Neural cell (in vitro differentiated cells): ENCODE data around the gene HS3ST3B1. TPM values are rescaled to one million over a fixed set of nuclear protein-coding genes. Genes with fewer than 3 reads are reported as not detected.

ENCODE experiments used
- H2AFZ ChIP-seq: fragments of 200-600, 300-800 bp; sonication (generic), shearing (Covaris generic); 2 replicates; pipeline ENCODE4 v1.6.0; 2014; ENCODE audit warnings: low read depth, mild to moderate bottlenecking, antibody characterized with exemption, low read length, moderate library complexity
- H3F3A ChIP-seq: fragments of 200-600 bp; shearing (Covaris generic); 2 replicates; pipeline ENCODE4 v1.6.1; 2016; ENCODE audit warnings: mild to moderate bottlenecking, moderate library complexity, mixed read lengths, antibody characterized with exemption, low read length; ENCODE audit not compliant: insufficient read depth, poor library complexity, severe bottlenecking
- H3K27ac ChIP-seq: fragments of 200-600, 300-800 bp; sonication (generic), shearing (Covaris generic); 2 replicates; pipeline ENCODE4 v1.5.1; 2014; ENCODE audit warnings: mild to moderate bottlenecking, low read length, moderate library complexity
- H3K27me3 ChIP-seq: fragments of 300-800, 200-600 bp; sonication (generic), shearing (Covaris generic); 2 replicates; pipeline ENCODE4 v1.6.0; 2014; ENCODE audit warnings: mild to moderate bottlenecking, low read depth, low read length, moderate library complexity; ENCODE audit not compliant: insufficient read depth
- H3K36me3 ChIP-seq: fragments of 300-800, 200-600 bp; sonication (generic), shearing (Covaris generic); 2 replicates; pipeline ENCODE4 v1.5.1; 2014; ENCODE audit warnings: mild to moderate bottlenecking, antibody characterized with exemption, low read length, moderate library complexity; ENCODE audit not compliant: insufficient read depth
- H3K4me2 ChIP-seq: fragments of 300-800, 200-600 bp; sonication (generic), shearing (Covaris generic); 2 replicates; pipeline ENCODE4 v1.6.0; 2014; ENCODE audit warnings: mild to moderate bottlenecking, low read length
- H3K4me3 ChIP-seq: fragments of 300-800, 200-600 bp; sonication (generic), shearing (Covaris generic); 2 replicates; pipeline ENCODE4 v1.5.1; 2014; ENCODE audit warnings: mild to moderate bottlenecking, low read length, moderate library complexity
- H3K79me2 ChIP-seq: fragments of 200-600 bp; shearing (Covaris generic); replicated peaks from 2 replicates; pipeline ENCODE4 v1.6.0; 2014; ENCODE audit warnings: mild to moderate bottlenecking, low read length, moderate library complexity; ENCODE audit not compliant: insufficient read depth
- H3K9ac ChIP-seq: fragments of 300-800, 200-600 bp; sonication (generic), shearing (Covaris generic); 2 replicates; pipeline ENCODE4 v1.6.1; 2016; ENCODE audit warnings: mild to moderate bottlenecking, low read length, mixed read lengths
- H3K9me2 ChIP-seq: fragments of 200-600 bp; shearing (Covaris generic); 2 replicates; pipeline ENCODE4 v1.6.1; 2016; ENCODE audit warnings: mild to moderate bottlenecking, low read length, mixed read lengths; ENCODE audit not compliant: insufficient read depth
- H3K9me3 ChIP-seq: fragments of 200-600, 300-800 bp; sonication (generic), shearing (Covaris generic); 2 replicates; pipeline ENCODE4 v1.6.1; 2016; ENCODE audit warnings: mild to moderate bottlenecking, mixed run types, low read length, moderate library complexity, mixed read lengths
- H4K20me1 ChIP-seq: fragments of 200-600 bp; shearing (Covaris generic); 2 replicates; pipeline ENCODE4 v1.6.1; 2016; ENCODE audit warnings: mild to moderate bottlenecking, mixed run types; ENCODE audit not compliant: insufficient read depth
- EP300 ChIP-seq: fragments of 450-650 bp; conservative IDR thresholded peaks from 2 replicates; pipeline ENCODE4 v1.6.1; 2014; ENCODE audit warnings: antibody characterized with exemption, mild to moderate bottlenecking, moderate library complexity; ENCODE audit not compliant: poor library complexity, severe bottlenecking
- EZH2 ChIP-seq: fragments of 200-600, 300-800 bp; shearing (Covaris generic), sonication (generic); IDR thresholded peaks from 2 replicates; pipeline ENCODE4 v1.6.1; 2014; ENCODE audit warnings: antibody characterized with exemption, low read length, borderline replicate concordance, mild to moderate bottlenecking; ENCODE audit not compliant: insufficient read depth, poor library complexity, severe bottlenecking
- MXI1 ChIP-seq: fragments of 450-650 bp; conservative IDR thresholded peaks from 2 replicates; pipeline ENCODE4 v1.6.1; 2014; ENCODE audit warnings: antibody characterized with exemption, mild to moderate bottlenecking; ENCODE audit not compliant: poor library complexity, severe bottlenecking
- POLR2AphosphoS5 ChIP-seq: IDR thresholded peaks from 2 replicates; pipeline ENCODE4 v1.6.1; 2012
- RAD21 ChIP-seq: fragments of 450-650 bp; conservative IDR thresholded peaks from 2 replicates; pipeline ENCODE4 v1.6.1; 2014; ENCODE audit warnings: antibody characterized with exemption, mild to moderate bottlenecking, moderate library complexity
- SMC3 ChIP-seq: fragments of 450-650 bp; conservative IDR thresholded peaks from 2 replicates; pipeline ENCODE4 v1.6.1; 2014; ENCODE audit warnings: antibody characterized with exemption, mild to moderate bottlenecking, moderate library complexity; ENCODE audit not compliant: poor library complexity
- TAF1 ChIP-seq: IDR thresholded peaks from 2 replicates; pipeline ENCODE4 v1.6.1; 2012; ENCODE audit warnings: low read depth
- polyA plus RNA-seq: library from polyadenylated mRNA; depleted of rRNA; stranded (reverse); fragments of >200 nt; gene quantifications from 2 replicates; pipeline ENCODE4 v1.2.3, GENCODE V29; 2014
- TF ChIP-seq, protein P1 (sequence below): fragments of 450-650 bp; IDR thresholded peaks from 2 replicates; pipeline ENCODE4 v1.5.1; 2014; ENCODE audit warnings: antibody characterized with exemption, mild to moderate bottlenecking, moderate library complexity; ENCODE audit not compliant: poor library complexity, severe bottlenecking
- TF ChIP-seq, protein P2 (sequence below): IDR thresholded peaks from 2 replicates; pipeline ENCODE4 v1.6.1; 2012; ENCODE audit warnings: borderline replicate concordance

HS3ST3B1 gene
- polyA plus RNA-seq, 1 donor from 2014 or later, result 0.58 TPM

DNA sequence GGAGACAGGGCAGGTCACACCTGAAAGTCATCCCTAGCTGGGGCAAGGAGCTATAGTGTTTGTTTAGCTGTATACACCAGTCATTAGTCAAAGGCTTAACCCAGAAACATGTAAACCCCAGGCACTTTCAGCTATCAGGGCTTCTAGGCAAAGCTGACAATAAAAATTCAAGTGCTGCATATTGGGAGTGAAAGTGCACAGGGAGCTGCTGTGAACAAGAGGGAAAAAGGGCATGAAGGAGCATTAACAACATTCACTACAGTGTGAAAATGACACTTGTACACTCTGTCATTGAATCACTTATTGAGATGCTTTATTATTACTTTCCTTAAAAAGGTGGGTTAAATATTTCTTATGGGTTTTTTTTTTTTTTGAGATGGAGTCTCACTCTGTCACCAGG, 92.8 kb downstream of the HS3ST3B1 start:
- no peaks in the 10 kb centered on the region for H4K20me1 ChIP-seq
- H3K9ac ChIP-seq, result no peak overlapping the region
- no peak overlapping the region for H3K4me2 ChIP-seq
- H2AFZ ChIP-seq, result no peak overlapping the region
- TF ChIP-seq, protein P1, sequence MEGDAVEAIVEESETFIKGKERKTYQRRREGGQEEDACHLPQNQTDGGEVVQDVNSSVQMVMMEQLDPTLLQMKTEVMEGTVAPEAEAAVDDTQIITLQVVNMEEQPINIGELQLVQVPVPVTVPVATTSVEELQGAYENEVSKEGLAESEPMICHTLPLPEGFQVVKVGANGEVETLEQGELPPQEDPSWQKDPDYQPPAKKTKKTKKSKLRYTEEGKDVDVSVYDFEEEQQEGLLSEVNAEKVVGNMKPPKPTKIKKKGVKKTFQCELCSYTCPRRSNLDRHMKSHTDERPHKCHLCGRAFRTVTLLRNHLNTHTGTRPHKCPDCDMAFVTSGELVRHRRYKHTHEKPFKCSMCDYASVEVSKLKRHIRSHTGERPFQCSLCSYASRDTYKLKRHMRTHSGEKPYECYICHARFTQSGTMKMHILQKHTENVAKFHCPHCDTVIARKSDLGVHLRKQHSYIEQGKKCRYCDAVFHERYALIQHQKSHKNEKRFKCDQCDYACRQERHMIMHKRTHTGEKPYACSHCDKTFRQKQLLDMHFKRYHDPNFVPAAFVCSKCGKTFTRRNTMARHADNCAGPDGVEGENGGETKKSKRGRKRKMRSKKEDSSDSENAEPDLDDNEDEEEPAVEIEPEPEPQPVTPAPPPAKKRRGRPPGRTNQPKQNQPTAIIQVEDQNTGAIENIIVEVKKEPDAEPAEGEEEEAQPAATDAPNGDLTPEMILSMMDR, result no peak
- TF ChIP-seq SMC3 (no peak), EZH2 (no peak), TAF1 (no peak), POLR2AphosphoS5 (no peak), MXI1 (no peak), EP300 (no peak), RAD21 (no peak)
- TF ChIP-seq, protein P2, sequence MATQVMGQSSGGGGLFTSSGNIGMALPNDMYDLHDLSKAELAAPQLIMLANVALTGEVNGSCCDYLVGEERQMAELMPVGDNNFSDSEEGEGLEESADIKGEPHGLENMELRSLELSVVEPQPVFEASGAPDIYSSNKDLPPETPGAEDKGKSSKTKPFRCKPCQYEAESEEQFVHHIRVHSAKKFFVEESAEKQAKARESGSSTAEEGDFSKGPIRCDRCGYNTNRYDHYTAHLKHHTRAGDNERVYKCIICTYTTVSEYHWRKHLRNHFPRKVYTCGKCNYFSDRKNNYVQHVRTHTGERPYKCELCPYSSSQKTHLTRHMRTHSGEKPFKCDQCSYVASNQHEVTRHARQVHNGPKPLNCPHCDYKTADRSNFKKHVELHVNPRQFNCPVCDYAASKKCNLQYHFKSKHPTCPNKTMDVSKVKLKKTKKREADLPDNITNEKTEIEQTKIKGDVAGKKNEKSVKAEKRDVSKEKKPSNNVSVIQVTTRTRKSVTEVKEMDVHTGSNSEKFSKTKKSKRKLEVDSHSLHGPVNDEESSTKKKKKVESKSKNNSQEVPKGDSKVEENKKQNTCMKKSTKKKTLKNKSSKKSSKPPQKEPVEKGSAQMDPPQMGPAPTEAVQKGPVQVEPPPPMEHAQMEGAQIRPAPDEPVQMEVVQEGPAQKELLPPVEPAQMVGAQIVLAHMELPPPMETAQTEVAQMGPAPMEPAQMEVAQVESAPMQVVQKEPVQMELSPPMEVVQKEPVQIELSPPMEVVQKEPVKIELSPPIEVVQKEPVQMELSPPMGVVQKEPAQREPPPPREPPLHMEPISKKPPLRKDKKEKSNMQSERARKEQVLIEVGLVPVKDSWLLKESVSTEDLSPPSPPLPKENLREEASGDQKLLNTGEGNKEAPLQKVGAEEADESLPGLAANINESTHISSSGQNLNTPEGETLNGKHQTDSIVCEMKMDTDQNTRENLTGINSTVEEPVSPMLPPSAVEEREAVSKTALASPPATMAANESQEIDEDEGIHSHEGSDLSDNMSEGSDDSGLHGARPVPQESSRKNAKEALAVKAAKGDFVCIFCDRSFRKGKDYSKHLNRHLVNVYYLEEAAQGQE, result no peak
- H3K4me3 ChIP-seq, result no peak overlapping the region
- H3K27ac ChIP-seq, result no peak overlapping the region
- H3K27me3 ChIP-seq, result no peaks in the 10 kb centered on the region
- no peaks in the 10 kb centered on the region for H3K9me3 ChIP-seq
- H3K79me2 ChIP-seq, result no peaks in the 10 kb centered on the region
- no peaks in the 10 kb centered on the region for H3F3A ChIP-seq
- no peaks in the 10 kb centered on the region for H3K9me2 ChIP-seq
- no peaks in the 10 kb centered on the region for H3K36me3 ChIP-seq

DNA sequence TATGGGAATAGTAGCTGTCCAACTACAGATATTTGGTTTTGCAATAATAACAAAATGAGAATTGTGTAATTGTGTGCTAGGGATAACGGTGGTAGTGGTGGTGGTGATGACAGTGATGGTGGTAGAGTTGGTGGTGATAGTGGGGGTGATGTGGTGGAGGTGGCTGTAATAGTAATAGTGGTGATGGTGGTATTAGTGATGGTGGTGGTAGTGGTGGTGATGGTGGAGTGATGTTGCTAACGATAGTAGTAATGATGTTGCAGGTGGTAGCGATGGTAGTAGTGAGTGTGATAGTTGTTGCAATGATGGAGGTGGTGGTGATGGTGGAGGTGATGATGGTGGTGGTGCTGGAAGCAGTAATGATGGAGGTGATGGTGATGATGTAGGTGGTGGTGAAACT, 94.4 kb downstream of the HS3ST3B1 start:
- Histone ChIP-seq H3K27ac (no peak overlapping the region), H3K4me3 (no peak overlapping the region), H3K36me3 (no peaks in the 10 kb centered on the region), H3K27me3 (no peaks in the 10 kb centered on the region), H3K4me2 (no peak overlapping the region), H3K9me3 (no peaks in the 10 kb centered on the region), H4K20me1 (no peaks in the 10 kb centered on the region), H3K9ac (no peak overlapping the region), H3K79me2 (no peaks in the 10 kb centered on the region), H3F3A (no peaks in the 10 kb centered on the region), H2AFZ (no peak overlapping the region), H3K9me2 (no peaks in the 10 kb centered on the region)
- no peak for TF ChIP-seq TAF1
- TF ChIP-seq MXI1, result no peak
- TF ChIP-seq, protein P2, result no peak
- no peak for TF ChIP-seq POLR2AphosphoS5
- TF ChIP-seq, protein P1, result no peak
- no peak for TF ChIP-seq SMC3
- no peak for TF ChIP-seq EZH2
- TF ChIP-seq RAD21, result no peak
- TF ChIP-seq EP300, result no peak
